Bronchial epithelial cell (primary cell): Measurements from ENCODE around the gene HTR4. TPM values are rescaled to one million over a fixed set of nuclear protein-coding genes. Genes with fewer than 3 reads are reported as not detected.

Source experiments
- DNase-seq: peaks from one replicate; pipeline ENCODE4 v3.0.0-alpha.2; 2010; ENCODE audit warnings: low read depth
- FAIRE-seq: peaks from 2 replicates; lab custom pipeline; 2011; peaks lifted over from hg19 to GRCh38; lab: Jason Lieb, UNC
- H3K27me3 ChIP-seq: 2 replicates; pipeline ENCODE4 v1.5.1; 2011; ENCODE audit warnings: low read length; ENCODE audit not compliant: control insufficient read depth, insufficient read depth
- H3K36me3 ChIP-seq: 2 replicates; pipeline ENCODE4 v1.5.1; 2011; ENCODE audit warnings: low read length; ENCODE audit not compliant: control insufficient read depth, insufficient read depth
- H3K4me3 ChIP-seq: 2 replicates; pipeline ENCODE4 v1.5.1; 2011; ENCODE audit warnings: mild to moderate bottlenecking, low read depth, low read length, control low read depth
- total RNA-seq: library from RNA; depleted of rRNA; stranded (reverse); fragments of >200 nt; gene quantifications from 2 replicates; pipeline ENCODE4 v1.2.1, GENCODE V29; 2014
- TF ChIP-seq, protein P1 (sequence below): IDR thresholded peaks from 2 replicates; pipeline ENCODE4 v1.5.1; 2011; ENCODE audit warnings: mild to moderate bottlenecking, moderate library complexity, low read length, control low read depth, inconsistent platforms; ENCODE audit not compliant: insufficient read depth, severe bottlenecking

HTR4 gene
- total RNA-seq, 1 donor from 2014 or later: not detected

- Histone ChIP-seq H3K36me3 (no peaks in the 10 kb centered on the region), H3K27me3 (no peaks in the 10 kb centered on the region), H3K4me3 (no peak overlapping the region)
- DNase-seq (peak; percentile 27), FAIRE-seq (no peak)
- TF ChIP-seq, protein P1, sequence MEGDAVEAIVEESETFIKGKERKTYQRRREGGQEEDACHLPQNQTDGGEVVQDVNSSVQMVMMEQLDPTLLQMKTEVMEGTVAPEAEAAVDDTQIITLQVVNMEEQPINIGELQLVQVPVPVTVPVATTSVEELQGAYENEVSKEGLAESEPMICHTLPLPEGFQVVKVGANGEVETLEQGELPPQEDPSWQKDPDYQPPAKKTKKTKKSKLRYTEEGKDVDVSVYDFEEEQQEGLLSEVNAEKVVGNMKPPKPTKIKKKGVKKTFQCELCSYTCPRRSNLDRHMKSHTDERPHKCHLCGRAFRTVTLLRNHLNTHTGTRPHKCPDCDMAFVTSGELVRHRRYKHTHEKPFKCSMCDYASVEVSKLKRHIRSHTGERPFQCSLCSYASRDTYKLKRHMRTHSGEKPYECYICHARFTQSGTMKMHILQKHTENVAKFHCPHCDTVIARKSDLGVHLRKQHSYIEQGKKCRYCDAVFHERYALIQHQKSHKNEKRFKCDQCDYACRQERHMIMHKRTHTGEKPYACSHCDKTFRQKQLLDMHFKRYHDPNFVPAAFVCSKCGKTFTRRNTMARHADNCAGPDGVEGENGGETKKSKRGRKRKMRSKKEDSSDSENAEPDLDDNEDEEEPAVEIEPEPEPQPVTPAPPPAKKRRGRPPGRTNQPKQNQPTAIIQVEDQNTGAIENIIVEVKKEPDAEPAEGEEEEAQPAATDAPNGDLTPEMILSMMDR: no peak
Measured at GRCh38 chr5:148626081-148626613, 28.2 kb downstream of the HTR4 start.

DNA sequence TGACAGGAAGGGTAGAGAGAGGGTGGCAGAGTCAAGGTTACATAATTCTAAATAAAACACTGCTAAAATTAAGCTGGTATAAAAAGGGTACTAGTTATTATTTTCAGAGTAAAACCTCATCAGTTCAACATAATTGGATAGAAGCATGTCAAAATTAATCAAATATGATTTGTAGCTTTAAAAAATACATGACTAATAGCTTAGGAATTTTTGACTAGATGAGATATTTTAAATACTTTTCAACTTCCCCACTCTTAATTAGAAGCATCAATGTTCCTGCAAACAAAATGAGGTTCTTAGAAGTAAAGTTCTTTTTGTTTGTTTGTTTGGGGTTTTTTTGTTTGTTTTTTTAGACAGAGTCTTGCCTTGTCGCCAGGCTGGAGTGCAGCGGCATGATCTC lies 29.1 kb downstream of the HTR4 start:
- Histone ChIP-seq H3K27me3 (no peaks in the 10 kb centered on the region), H3K4me3 (no peak overlapping the region), H3K36me3 (no peaks in the 10 kb centered on the region)
- FAIRE-seq (no peak), DNase-seq (no peak)
- TF ChIP-seq, protein P1: no peak

- Histone ChIP-seq H3K36me3 (no peaks in the 10 kb centered on the region), H3K27me3 (no peaks in the 10 kb centered on the region), H3K4me3 (no peak overlapping the region)
- TF ChIP-seq, protein P1: no peak
- FAIRE-seq (no peak), DNase-seq (peak; percentile 57)
Measured at GRCh38 chr5:148623741-148624140, 30.6 kb downstream of the HTR4 start.

DNA sequence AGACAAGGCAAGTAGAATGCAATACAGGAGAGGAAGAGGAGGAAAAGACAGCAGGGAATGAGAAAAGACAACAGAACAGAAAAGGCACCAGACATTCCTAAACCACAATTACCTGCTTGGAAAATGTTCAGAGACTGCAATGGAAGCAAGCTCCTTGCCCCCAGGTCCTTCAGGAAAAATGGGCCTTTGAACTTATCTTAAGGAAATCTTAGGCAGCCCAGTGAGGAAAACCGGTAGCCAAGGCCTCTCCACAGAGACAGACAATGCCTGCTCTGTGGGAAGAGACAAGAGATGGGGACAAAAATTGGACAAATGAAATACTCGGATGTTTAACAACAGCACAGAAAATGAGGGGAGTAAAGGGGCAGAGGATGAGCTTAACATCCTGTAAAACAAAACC lies 31.2 kb downstream of the HTR4 start:
- DNase-seq: no peak
- H3K27me3 ChIP-seq: no peaks in the 10 kb centered on the region
- no peaks in the 10 kb centered on the region for H3K36me3 ChIP-seq
- FAIRE-seq: no peak
- no peak overlapping the region for H3K4me3 ChIP-seq
- TF ChIP-seq, protein P1: no peak

- H3K27me3 ChIP-seq: no peaks in the 10 kb centered on the region
- no peak for FAIRE-seq
- TF ChIP-seq, protein P1: no peak
- H3K36me3 ChIP-seq: no peaks in the 10 kb centered on the region
- DNase-seq: no peak
- H3K4me3 ChIP-seq: no peak overlapping the region
Measured at GRCh38 chr5:148620696-148621095, 33.6 kb downstream of the HTR4 start.

DNA sequence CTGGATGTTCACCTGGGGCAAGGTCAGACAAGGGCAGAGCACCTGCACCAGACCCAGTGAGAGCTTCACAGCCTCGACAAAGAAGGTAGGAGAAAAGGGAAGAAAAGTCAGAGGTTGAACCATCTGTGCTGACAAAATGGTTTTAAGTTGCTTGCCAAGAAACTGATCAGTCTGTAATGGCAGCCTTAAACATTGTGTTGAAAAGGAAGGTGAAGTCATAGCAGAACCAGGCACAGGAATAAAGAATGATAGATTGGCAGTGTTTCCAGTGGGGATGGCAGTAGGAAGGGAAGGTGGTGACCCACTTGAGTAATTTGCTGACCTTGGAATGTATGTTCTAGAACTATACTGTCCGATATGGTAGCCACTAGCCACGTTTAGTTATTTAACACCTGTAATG lies 34.2 kb downstream of the HTR4 start:
- no peak overlapping the region for H3K4me3 ChIP-seq
- H3K27me3 ChIP-seq: no peaks in the 10 kb centered on the region

More for the DNA sequence above, 34.2 kb downstream of the HTR4 start:
- peak; percentile 43 for FAIRE-seq
- DNase-seq: no peak
- TF ChIP-seq, protein P1: no peak
- H3K36me3 ChIP-seq: no peaks in the 10 kb centered on the region
